Endothelial cell of umbilical vein (primary cell): ENCODE measurements around the gene SCYGR4. TPM values are rescaled to one million over a fixed set of nuclear protein-coding genes. Genes with fewer than 3 reads are reported as not detected.

Experiments used
- BruUV-seq: library from RNA; stranded (reverse); fragments of 400-500 nt; replicated peaks from 2 replicates; lab custom pipeline; 2021; lab: Mats Ljungman, UMichigan
- CTCF ChIA-PET: fragments of 300-600, 350-600 bp; sonication (Branson Sonifier 250); formaldehyde crosslinking; loops from one replicate; lab custom pipeline; 2021; ENCODE audit warnings: antibody characterized with exemption, inconsistent platforms; lab: Charles Lee
- POLR2A ChIA-PET: fragments of 300-600, 350-600 bp; sonication (Branson Sonifier 250); formaldehyde crosslinking; loops from one replicate; lab custom pipeline; 2021; ENCODE audit warnings: antibody characterized with exemption, inconsistent platforms; lab: Charles Lee
- DNase-seq: peaks from one replicate; pipeline ENCODE4 v3.0.0-alpha.2; 2011; ENCODE audit warnings: low read depth, low spot score
- FAIRE-seq: peaks from 2 replicates; lab custom pipeline; 2011; peaks lifted over from hg19 to GRCh38; lab: Jason Lieb, UNC
- H2AFZ ChIP-seq: 2 replicates; pipeline ENCODE4 v1.6.0; 2012; ENCODE audit warnings: low read depth, low read length, control low read depth, inconsistent platforms
- H3K27ac ChIP-seq: 2 replicates; pipeline ENCODE4 v1.5.1; 2011; ENCODE audit warnings: low read depth, mild to moderate bottlenecking, control low read depth, low read length, moderate library complexity; ENCODE audit not compliant: insufficient read depth
- H3K27me3 ChIP-seq, 2 experiments: 2 replicates each; pipeline versions ENCODE4 v1.6.0 to v1.6.1; 2011; ENCODE audit warnings: low read length in 2 of 2, mixed read lengths in 1 of 2; ENCODE audit not compliant: control insufficient read depth in 2 of 2, insufficient read depth in 2 of 2
- H3K36me3 ChIP-seq, 2 experiments: 2 replicates in 1 of 2; 3 replicates in 1 of 2; pipeline ENCODE4 v1.5.1; 2011; ENCODE audit warnings: low read length in 2 of 2, mild to moderate bottlenecking in 1 of 2, moderate library complexity in 1 of 2; ENCODE audit not compliant: control insufficient read depth in 2 of 2, insufficient read depth in 2 of 2; ENCODE audit errors: extremely low read depth in 1 of 2
- H3K4me1 ChIP-seq: 3 replicates; pipeline ENCODE4 v1.5.1; 2011; ENCODE audit warnings: mild to moderate bottlenecking, low read length; ENCODE audit not compliant: control insufficient read depth, insufficient read depth; ENCODE audit errors: extremely low read depth
- H3K4me2 ChIP-seq: 2 replicates; pipeline ENCODE4 v1.6.1; 2011; ENCODE audit warnings: low read length, control low read depth, mixed read lengths; ENCODE audit not compliant: insufficient read depth
- H3K4me3 ChIP-seq, 3 experiments: fragments of 200-600 bp in 1 of 3; sonication (generic), shearing (Covaris generic) in 1 of 3; replicated peaks in 1 of 3; 2 replicates each; pipeline ENCODE4 v1.5.1; 2011 to 2016; ENCODE audit warnings: control low read depth in 3 of 3, low read length in 3 of 3, mild to moderate bottlenecking in 2 of 3, inconsistent platforms in 1 of 3, low read depth in 1 of 3, moderate library complexity in 1 of 3; ENCODE audit not compliant: insufficient read depth in 1 of 3
- H3K79me2 ChIP-seq: 2 replicates; pipeline ENCODE4 v1.6.0; 2012; ENCODE audit warnings: low read length, inconsistent platforms; ENCODE audit not compliant: control insufficient read depth, insufficient read depth
- H3K9ac ChIP-seq: replicated peaks from 2 replicates; pipeline ENCODE3; 2011; ENCODE audit warnings: low read length, control low read depth; ENCODE audit not compliant: insufficient read depth; ENCODE audit errors: extremely low read depth
- H3K9me1 ChIP-seq: replicated peaks from 3 replicates; pipeline ENCODE4 v1.6.0; 2011; ENCODE audit warnings: mild to moderate bottlenecking, low read length; ENCODE audit not compliant: control insufficient read depth, insufficient read depth; ENCODE audit errors: extremely low read depth
- H3K9me3 ChIP-seq: replicated peaks from 2 replicates; pipeline ENCODE4 v1.5.1; 2012; ENCODE audit warnings: low read length, inconsistent platforms; ENCODE audit not compliant: control insufficient read depth, insufficient read depth
- H4K20me1 ChIP-seq: replicated peaks from 2 replicates; pipeline ENCODE3; 2011; ENCODE audit warnings: mild to moderate bottlenecking, low read length; ENCODE audit not compliant: control insufficient read depth, insufficient read depth; ENCODE audit errors: extremely low read depth
- CTCF ChIP-seq, 2 donors: IDR thresholded peaks; 1 replicate in 1 of 2; 2 replicates in 1 of 2; pipeline ENCODE4 v1.5.1; 2011; ENCODE audit warnings: low read length in 2 of 2, mild to moderate bottlenecking in 2 of 2, moderate library complexity in 2 of 2, control low read depth in 1 of 2, inconsistent platforms in 1 of 2, low read depth in 1 of 2; ENCODE audit not compliant: insufficient read depth in 1 of 2; ENCODE audit errors: extremely low read depth in 1 of 2
- EZH2 ChIP-seq: IDR thresholded peaks from 2 replicates; pipeline ENCODE4 v1.6.1; 2012; ENCODE audit warnings: borderline replicate concordance, low read depth, mild to moderate bottlenecking, moderate library complexity, low read length, inconsistent platforms; ENCODE audit not compliant: severe bottlenecking
- FOS ChIP-seq: IDR thresholded peaks from 2 replicates; pipeline ENCODE4 v1.6.1; 2011; ENCODE audit warnings: mild to moderate bottlenecking, low read length, moderate library complexity, borderline replicate concordance; ENCODE audit not compliant: insufficient read depth
- GATA2 ChIP-seq: IDR thresholded peaks from 2 replicates; pipeline ENCODE4 v1.7.0; 2011; ENCODE audit warnings: low read depth, mild to moderate bottlenecking, moderate library complexity, mixed read lengths, low read length; ENCODE audit not compliant: insufficient read length, insufficient read depth
- JUN ChIP-seq: IDR thresholded peaks from 2 replicates; pipeline ENCODE4 v1.6.1; 2011; ENCODE audit warnings: borderline replicate concordance, low read depth; ENCODE audit not compliant: insufficient read length, insufficient read depth
- MAX ChIP-seq: IDR thresholded peaks from 2 replicates; pipeline ENCODE4 v1.6.1; 2011; ENCODE audit not compliant: insufficient read depth, insufficient read length
- MYC ChIP-seq: IDR thresholded peaks from one replicate; pipeline ENCODE4 v1.6.1; 2011; ENCODE audit warnings: mild to moderate bottlenecking, low read depth, low read length
- POLR2A ChIP-seq: IDR thresholded peaks from 2 replicates; pipeline ENCODE4 v1.6.1; 2012; ENCODE audit warnings: low read depth, mild to moderate bottlenecking, control low read depth, low read length
- POLR2AphosphoS5 ChIP-seq: IDR thresholded peaks from 2 replicates; pipeline ENCODE4 v1.6.1; 2012; ENCODE audit warnings: low read depth, mild to moderate bottlenecking, control low read depth, low read length, moderate library complexity; ENCODE audit not compliant: insufficient read depth
- dilution Hi-C: fragments of 300-500 bp; cut with MboI; formaldehyde crosslinking; loops from one replicate; pipeline ENCODE4 v1.15.0; 2019; ENCODE audit warnings: low sequenced_read_pairs; ENCODE audit not compliant: extremely low pct_ligation_motif_present
- intact Hi-C: fragments of 100-400 bp; cut with micrococcal nuclease; formaldehyde crosslinking; loops from one replicate; pipeline ENCODE4 v1.10.0; 2022
- polyA plus RNA-seq, 4 experiments: library from polyadenylated mRNA; depleted of rRNA in 3 of 4; stranded (reverse) in 3 of 4; unstranded in 1 of 4; fragments of >200 nt; gene quantifications; 2 replicates each; pipeline versions ENCODE4 v1.2.1 to v1.2.3, GENCODE V29; 2011 to 2012; ENCODE audit warnings: missing spikeins in 1 of 4
- total RNA-seq: library from RNA; stranded (reverse); gene quantifications from 2 replicates; pipeline ENCODE4 v1.2.3, GENCODE V29; 2021

SCYGR4 gene
- total and polyA plus RNA-seq, 2 donors (not counting 3 experiments of a cell fraction or from before 2014, with no cell fraction given), result not detected

- TF ChIP-seq FOS (no peak), MAX (no peak), GATA2 (no peak)
- H3K27ac ChIP-seq, result no peak overlapping the region
- intact Hi-C loops (no loop called here), dilution Hi-C loops (no loop called here)
- H3K9me3 ChIP-seq, result no peaks in the 10 kb centered on the region
- CTCF ChIA-PET, result no interaction called here
- H3K9me1 ChIP-seq, result no peaks in the 10 kb centered on the region
- H3K79me2 ChIP-seq, result no peaks in the 10 kb centered on the region
- H2AFZ ChIP-seq, result no peak overlapping the region
- no peak overlapping the region for H3K9ac ChIP-seq
- no peaks in the 10 kb centered on the region for H4K20me1 ChIP-seq
- no peak overlapping the region for H3K4me3 ChIP-seq
- no peaks in the 10 kb centered on the region for H3K4me1 ChIP-seq
- no peak overlapping the region for H3K4me2 ChIP-seq
- peaks cover 2 to 4% of the 10 kb centered on the region in 2 experiments for H3K27me3 ChIP-seq
- FAIRE-seq (no peak), DNase-seq (no peak)
- H3K36me3 ChIP-seq, result no peaks in the 10 kb centered on the region
- POLR2A ChIA-PET, result no interaction called here
- BruUV-seq, result no TSS peak
Measured at GRCh38 chr2:227595797-227596196, 21.5 kb upstream of the SCYGR4 start.

- no peaks in the 10 kb centered on the region for H3K9me3 ChIP-seq
- H3K4me3 ChIP-seq, result no peak overlapping the region
- H3K4me2 ChIP-seq, result no peak overlapping the region
- no peak overlapping the region for H3K27ac ChIP-seq
- POLR2A ChIA-PET, result no interaction called here
- dilution Hi-C loops, result no loop called here
- no peak overlapping the region for H3K9ac ChIP-seq
- H3K36me3 ChIP-seq, result no peaks in the 10 kb centered on the region
- TF ChIP-seq CTCF (IDR thresholded peaks at IDR 0.05; ENCODE audit: extremely low read depth in 1 of 2, insufficient read depth in 1 of 2, low read depth in 1 of 2, low read length in 2 of 2) (no peak), POLR2A (no peak), JUN (no peak), GATA2 (no peak), POLR2AphosphoS5 (no peak), EZH2 (no peak), MYC (no peak), FOS (no peak), MAX (no peak)
- H3K79me2 ChIP-seq, result no peaks in the 10 kb centered on the region
- DNase-seq, result no peak
- peaks cover 2 to 4% of the 10 kb centered on the region in 2 experiments for H3K27me3 ChIP-seq
- CTCF ChIA-PET, result interaction anchor here (0.5 kb wide), 1 partner anchor 61 kb away, joined by 3 read pairs; no protein-coding TSS in a partner anchor
- H3K9me1 ChIP-seq, result no peaks in the 10 kb centered on the region
- no peak overlapping the region for H2AFZ ChIP-seq
- no TSS peak for BruUV-seq
- H4K20me1 ChIP-seq, result no peaks in the 10 kb centered on the region
- no peak for FAIRE-seq
- no peaks in the 10 kb centered on the region for H3K4me1 ChIP-seq
- intact Hi-C loops, result no loop called here
Measured at GRCh38 chr2:227597036-227597435, 20.3 kb upstream of the SCYGR4 start.
